Measurements from ENCODE around the gene RAB11A.

RAB11A gene

DNA sequence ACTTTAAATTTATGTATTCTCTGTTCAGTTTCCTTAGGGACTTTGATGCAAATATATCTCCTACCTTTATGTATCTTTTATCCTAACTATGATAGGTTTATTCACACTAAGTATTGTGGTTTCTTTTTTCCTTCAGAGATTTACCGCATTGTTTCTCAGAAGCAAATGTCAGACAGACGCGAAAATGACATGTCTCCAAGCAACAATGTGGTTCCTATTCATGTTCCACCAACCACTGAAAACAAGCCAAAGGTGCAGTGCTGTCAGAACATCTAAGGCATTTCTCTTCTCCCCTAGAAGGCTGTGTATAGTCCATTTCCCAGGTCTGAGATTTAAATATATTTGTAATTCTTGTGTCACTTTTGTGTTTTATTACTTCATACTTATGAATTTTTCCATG, 18.3 kb downstream of the RAB11A start:
- DNase-seq = no peak

DNA sequence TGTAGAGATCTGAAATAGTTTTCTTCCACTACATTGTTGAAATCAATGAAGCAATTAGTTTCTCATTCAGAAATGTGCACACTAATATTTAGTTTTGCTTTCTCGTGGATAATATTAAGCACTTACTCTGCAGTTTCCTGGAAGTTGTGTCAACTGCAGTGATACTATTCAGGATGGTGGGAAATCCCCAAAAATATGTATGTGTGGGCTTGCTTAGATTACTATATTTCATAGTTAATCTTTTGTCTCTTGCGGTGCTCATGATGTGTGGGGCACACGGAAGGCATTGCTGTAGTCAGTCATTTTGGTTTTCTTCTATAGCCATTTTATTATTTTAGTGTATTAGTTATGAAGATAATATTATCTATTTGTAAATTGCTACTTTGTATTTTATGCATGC, 19.7 kb downstream of the RAB11A start:
- no peak for DNase-seq

DNA sequence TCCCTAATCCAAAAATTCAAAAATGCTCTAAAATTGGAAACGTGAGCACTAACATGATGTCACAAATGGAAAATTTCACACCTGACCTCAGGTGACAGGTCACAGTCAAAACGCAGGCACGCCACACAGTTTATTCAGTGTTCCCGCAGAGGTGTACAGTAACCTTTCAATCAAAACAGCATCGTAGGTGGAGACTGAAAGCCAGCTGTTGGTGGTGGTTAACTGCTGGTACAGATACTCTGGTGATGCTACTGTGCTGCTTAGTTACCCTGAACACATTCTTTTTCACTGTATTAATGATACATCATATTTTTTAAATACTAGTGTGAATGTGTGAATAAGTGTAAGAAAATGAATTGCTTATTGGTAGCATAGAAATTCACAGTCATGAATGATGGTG, 23.8 kb downstream of the RAB11A start:
- DNase-seq = no peak

DNA sequence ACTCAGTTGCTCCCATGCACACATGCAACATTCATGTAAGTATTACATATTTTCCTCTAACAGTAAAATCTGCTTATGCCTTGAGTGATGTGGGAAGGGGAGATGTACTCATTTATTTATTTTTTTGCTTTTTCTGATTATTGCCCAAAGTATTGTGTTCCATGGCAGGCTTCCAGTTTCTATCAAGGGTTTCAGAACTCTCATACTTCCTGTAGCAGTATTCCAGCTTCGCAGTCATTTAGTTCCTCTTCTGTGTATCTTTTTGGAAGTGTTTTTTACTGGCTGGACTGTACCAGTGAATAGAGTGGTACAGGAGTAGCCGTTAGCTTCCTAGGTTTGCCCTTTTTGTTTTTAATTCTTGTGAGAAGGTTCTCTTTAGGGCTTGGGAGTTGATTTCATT, 26.9 kb downstream of the RAB11A start:
- no peak for DNase-seq

DNA sequence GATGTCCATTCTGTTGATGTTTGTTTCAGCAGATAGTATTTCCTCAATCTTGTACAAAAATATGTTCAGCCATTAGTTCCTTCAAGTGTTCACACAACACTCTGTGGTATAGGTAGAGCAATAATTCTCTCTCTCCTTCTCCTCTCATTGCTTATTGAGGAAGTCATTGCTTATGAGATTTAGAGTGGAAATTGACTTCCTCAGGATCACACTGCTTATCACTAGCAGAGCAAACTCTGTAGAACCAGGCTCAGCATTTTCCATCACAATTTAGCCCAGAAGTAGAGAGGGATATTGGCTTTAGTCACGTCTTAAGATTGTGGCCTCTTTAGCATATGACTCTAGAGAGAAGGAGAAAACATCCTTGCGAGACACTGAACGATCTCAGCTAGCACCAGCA, 31.2 kb downstream of the RAB11A start:
- no peak for DNase-seq

DNA sequence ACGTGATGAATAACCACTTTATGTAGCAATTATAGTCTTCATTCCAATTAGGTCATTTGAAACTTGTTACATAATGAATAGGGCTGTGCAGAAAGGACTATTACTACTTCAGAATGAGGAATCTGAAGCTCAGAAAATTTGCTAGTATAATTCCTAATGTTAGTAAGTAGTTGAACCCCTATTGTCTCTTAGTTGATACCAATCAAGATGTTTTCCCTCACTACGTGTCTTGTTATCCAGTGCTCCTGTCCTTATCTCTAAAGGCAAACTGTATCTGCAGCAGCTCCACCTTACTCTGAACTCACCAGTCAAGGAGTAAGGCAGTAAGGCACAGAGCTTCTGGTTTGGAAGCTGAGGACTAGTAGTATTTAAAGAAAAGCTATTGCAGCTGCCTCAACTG, 32.0 kb downstream of the RAB11A start:
- DNase-seq = no peak

DNA sequence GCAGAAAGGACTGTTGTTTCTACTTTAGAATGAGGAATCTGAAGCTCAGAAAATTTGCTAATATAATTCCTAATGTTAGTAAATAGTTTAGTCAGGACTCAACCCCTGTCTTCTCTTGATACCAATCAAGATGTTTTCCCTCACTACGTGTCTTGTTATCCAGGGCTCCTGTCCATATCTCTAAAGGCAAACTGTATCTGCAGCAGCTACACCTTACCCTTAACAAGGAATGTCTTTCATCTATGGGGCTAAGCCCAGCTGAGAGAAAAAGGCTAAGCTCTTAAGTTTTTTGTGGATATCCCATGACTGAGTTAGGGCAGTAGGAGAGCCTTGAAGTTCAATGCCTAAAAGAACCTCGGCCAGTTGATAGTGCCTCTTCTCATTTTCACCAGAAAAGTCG, 32.5 kb downstream of the RAB11A start:
- no peak for DNase-seq

DNA sequence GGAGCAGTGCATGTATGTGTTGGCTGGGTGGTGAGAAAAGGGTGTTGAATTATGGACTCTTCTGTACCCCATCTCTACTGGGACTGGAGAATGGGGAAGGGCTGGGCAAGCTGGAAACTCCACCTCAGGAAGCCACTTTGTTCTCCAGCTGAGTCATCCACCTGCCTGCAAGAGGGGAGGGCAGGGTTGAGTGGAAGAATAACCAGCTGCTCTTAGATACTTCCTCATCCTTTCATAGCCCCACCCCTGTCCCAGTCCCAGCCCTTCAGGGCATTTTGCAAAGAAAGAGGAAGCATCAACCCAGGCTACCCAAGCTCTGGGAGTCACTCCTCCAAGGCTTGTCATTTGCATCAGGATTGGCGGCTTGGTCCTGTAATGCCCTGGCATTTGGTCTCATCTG, 33.1 kb downstream of the RAB11A start:
- DNase-seq = peak; percentile 88

DNA sequence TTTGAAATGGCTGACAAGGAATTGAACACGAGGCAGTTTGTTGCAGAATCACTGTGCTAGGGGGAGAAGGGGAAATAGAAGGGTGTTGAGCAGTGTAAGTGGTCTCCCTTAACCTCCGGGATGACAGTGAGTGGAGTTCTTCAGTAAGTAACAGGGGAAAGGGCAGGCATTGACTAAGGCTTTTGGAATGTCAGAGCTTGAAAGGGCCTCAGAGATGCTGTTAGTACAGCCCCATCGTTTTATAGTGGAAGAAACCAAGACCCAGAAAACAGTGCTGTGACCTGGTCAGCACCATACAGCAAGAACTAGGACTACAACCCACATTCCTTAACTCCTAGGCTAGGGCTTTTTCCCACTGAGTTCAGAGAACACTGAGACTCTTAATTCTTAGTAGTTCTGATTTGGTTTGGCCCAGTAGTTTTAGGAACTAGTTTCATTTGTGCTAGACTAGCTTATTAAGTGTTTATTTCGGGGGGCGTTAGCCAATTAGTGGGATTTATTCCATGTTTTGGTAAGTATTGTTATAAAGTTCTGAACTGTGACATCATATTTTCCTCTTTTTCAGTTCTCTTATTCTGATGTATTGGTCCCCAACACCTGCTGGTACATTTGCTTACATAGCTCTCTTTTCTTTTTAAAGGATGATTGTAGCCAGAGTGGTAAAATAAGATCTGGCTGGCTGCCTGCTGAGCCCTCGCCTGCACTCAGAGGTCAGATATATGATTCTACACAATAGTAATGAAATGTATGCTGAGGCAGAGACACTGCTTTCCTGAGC, 34.2 kb downstream of the RAB11A start:
- no peak for DNase-seq

DNA sequence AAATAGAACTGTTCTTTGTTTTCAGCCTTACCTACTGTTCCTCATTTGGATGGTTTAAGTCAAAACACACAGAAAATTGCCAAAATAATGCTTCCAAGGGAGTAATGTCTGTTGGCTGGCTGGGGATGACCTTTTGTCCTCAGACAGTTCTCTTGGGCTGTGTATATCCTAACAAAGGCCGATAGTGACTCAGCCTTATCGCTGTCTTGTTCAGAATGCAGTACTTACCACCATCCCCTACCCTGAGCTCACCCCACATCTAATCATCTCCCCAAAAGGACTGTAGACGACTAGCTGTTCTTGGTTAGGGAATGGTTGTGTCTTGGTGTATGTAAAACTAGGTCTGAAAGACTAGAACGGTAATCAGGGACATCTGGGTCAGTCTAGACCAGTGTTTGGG, 35.0 kb downstream of the RAB11A start:
- DNase-seq = no peak

DNA sequence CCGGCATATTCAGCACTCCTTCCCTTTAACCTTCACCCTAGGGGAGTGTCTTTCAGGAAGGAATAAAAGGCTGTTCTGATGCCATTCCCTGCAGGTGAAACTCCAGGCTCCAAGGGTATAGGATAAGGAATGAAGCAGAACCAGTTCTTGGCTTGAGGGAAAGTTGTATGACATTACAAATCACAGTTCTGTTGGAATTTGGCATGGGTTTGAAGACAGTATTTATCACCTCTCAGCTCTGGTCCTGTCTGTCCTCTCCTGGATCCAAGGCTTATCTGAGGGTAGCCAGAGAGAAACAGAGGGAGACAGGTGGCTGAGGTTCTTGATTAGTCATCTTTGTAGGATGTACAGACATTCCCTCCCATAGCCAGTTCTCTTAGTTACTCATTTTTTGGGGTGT, 37.1 kb downstream of the RAB11A start:
- no peak for DNase-seq

DNA sequence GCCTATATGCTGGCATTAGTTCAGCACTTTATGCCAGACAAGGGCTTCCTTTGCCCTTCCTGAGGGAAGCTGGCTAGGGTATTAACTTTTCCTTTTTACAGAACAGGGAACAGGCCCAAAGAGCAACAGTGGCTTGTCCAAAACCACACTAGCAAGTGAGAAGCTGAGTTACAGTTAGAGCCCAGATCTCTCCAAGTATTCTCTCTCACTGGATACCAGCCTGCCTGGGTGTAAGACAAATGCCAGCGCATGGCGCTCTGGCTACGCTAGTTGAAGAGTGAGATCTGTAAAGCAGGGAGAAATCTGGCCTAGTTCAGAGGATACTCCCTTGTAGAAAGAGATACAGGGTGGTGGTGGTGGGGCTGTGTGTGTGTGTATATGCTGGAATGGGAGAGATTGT, 38.4 kb downstream of the RAB11A start:
- no peak for DNase-seq

DNA sequence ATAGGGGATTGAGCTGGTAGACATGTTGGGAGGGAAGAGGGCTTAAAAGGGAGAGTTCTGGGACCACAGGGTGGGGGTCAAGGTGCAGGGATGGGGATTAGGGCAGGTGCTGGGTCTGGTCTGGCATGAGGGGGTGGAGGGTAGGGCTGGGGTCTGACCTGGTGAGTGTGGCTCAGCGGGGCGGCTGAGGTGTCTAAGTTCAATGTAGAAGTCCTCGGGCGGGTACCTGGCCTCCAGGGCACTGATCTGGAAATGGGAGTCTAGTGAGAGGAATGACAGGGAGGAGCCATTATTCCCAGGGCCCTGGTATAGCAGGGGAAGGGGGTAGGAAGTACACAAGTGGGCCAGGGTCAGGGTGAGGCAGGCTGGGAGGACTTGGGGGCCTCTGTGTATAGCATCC, 39.6 kb downstream of the RAB11A start:
- no peak for DNase-seq

DNA sequence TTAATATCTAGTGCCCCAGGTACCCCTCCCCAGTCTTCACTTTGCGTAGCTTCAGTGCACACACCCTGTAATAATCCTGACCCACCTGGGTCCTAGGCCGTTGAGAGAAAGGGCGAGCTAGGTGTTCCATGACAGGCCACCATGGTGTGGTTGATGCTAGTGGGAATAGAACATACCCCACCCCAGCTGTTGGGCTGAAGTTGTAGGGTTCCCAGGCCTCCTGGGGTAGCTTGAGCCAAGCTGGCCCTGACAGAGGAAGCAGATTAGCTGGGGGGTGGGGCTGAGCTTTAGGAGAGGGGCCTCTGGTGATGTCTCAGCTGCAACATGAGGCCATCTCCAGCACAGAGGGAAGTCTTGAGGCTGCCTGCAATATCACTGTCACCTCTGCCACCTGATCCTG, 40.5 kb downstream of the RAB11A start:
- DNase-seq = no peak

DNA sequence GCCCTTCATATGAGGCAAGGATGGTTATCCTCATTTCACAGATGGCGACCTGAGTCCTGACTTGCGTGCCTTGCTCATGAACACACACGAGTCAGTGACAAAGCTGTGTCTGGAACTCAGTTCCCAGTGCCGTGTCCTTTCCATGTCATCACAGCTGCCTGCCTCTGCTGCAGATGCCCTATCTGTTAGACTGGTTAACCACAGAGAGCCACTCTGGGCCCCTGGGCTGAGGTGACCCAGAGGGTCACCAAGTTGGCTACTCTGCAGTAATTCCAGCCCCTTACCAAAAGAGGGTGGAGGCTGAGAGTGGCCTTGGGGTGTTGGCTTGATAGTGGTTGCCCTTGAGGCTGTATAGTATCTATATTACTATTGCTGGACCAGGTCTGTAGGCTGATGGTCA, 41.0 kb downstream of the RAB11A start:
- DNase-seq = no peak

DNA sequence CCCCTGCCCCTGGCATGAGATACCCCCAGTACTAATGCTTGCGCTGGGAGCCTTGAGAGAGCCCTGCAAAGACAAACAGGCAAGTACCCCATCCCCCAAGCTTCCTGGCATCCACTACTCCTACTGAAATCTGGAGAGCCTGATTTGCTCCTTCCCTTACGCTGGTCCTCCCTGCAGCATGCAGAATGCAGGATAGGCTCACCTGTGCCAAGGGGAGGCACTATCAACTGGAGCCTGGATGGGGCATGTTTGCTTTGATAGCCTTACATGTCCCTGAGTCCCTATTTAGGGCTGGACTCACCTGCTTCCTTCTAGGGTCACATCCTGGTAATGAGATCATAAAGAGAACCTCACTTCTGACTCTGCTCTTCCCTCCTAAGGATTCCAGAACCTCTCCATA, 42.9 kb downstream of the RAB11A start:
- DNase-seq = no peak

DNA sequence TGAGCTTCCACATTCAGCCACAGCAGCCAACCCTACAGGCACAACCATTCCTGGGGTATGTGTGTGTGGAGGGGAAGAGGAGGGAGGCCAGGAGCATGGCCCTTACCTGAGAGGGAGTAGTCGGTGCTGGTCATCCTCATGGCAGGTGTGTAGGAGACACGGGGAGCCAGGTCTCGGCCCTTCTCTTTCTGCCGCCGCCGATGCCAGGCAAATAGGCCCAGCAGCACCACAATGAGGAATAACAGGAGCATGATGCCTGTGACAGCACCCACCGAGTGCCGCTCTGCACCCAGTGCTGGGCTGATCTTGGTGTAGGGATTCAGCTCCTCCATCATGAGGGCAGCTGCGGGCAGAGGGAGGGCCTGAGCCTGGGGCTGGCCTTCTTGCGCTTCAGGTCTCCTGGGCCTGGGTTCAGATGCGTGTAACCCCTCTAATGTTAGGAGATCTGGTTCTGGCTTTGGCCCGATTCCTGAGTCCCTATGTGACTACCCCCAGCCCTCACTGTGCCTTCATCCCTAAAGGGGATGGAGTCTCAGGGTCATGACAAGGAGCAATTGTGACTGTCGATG, 44.4 kb downstream of the RAB11A start:
- DNase-seq = no peak

DNA sequence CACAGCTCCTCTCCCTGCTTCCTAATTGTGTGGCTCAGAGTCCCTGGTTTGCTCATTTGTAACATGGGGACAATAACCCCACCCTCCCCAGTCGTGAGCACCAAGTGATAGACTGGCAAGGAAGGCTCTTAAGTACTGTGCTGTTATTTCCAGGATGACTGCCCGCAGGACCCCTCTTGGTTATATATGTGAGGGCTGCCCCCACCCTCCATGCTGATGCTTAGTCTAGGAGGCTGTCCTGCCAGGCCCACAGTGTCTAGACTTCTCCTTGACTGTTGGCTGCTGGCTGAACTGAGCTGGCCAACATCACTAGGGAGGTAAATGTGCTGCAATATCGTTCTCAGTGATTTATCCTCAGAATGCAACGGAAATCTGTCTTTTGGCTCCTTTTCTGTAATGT, 45.1 kb downstream of the RAB11A start:
- no peak for DNase-seq

DNA sequence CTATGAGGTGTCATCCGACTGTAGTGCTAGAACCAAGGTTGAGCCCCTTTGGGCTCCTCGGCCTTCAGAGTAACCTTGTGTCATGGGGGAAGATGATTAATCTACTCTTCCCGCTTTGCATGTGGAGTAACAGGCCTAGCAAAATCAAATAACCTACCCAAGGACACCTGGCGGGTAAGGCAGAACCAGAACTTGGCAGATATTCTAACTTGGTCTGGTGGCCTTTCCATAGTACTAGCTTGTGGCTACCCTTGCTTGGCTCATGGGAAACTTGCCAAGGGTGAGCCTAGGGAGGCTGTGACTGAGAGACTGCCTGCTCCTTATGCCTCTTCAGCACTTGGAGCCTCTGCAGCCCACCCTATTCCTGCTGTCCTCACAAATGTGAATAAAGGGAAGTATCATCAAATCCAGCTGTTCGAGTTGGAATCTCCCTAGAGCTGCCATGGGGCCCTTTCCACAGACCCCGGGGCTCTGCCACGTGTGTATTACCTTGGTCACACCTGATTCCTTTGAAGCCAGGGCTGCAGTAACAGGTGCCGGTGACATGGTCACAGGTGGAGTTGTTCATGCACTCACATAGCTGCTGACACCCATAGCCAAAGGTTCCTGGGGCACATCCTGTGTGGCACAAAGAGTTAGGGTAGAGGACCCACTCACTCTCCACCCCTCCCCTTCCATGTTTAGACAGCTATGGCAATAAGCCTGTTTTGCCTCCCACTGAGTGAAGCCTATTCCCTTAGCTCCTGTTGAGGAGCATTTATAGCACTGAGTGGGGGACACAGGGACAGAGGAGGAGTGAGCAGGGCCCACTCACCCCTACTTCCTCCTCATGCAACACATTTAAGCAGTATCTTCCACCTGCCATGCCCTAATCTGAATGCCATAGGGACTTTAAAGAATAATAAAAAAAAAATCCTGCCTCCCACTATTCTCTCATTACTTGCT, 46.0 kb downstream of the RAB11A start:
- DNase-seq = peak; percentile 52

DNA sequence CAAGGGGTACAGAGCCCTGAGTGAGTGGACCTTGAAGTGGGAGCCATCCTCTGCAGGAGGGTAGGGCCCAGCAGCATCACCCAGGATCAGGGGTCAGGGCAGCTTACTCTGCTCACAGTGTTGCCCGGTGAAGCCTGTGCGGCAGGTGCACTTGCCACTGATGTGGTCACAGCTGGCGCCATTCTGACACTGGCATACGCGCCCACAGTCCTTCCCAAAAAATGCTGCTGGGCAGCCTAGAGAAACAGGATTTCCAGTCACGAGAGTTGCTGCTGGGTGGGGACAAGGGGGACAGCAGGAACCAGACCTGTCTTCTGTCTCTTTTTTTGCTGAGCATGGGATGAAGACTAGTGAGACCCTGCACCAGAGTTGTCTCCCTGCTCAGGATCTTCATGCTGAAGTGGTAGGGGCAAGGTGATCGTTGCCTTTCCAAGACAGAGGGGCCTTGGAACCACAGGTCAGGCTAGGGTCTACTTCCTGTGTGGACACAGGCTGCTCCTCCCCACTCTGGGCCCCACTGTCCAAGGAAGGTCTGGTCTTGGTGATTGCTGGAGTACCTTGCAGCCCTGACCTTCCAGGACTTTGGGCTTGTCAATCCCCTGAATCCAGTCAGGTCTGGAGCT, 46.9 kb downstream of the RAB11A start:
- no peak for DNase-seq

DNA sequence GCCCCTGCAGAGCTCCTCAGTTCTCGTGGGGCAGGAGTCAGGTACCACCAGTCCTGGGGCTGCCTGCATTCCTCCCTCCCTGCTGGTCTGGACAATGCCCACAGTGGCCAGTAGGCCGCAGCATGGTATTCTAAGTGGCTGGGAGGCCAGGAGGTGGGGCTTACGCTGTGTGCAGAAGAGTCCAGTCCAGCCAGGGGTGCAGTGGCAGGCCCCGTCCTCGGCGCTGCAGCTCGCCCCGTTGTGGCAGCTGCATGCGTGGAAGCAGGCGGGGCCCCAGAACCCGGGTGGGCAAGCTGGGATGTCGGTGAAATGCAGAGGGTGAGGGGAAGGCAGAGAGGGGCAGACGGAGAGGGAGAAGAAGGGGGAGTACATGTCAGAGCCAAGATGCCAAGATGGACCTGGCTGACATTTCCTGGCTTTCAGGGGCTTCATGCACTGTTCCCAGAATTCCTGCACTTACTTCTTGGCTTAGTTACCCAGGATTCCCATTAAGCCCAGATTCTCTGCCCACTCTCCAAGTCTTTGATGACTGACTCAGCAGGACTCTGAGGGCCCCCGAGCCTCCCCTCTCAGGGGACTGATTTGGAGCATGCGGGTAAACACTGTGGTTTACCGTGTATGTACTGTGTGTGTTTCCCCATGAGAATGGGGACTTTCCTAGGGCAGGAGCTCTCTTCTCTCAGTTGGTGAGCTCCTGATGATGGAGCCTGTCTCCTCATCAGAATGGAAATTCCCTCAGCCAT, 47.5 kb downstream of the RAB11A start:
- peak; percentile 73 for DNase-seq

DNA sequence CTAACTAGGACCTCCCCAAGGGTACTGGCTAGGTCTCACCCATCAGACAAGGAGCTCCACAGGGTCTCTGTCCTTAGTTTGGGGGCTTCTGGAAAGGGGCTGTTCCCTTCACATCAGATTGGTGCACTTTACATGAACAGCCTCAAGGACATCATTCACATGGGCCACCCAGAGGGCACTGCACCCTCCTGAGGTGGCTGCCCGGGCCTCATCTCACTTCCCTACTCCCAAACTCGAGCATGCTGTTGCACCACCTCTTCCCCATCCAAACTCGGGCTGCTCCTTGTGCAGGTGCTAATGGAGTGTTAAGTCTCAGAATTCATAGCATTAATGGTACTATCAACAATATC, 48.1 kb downstream of the RAB11A start:
- DNase-seq = no peak

DNA sequence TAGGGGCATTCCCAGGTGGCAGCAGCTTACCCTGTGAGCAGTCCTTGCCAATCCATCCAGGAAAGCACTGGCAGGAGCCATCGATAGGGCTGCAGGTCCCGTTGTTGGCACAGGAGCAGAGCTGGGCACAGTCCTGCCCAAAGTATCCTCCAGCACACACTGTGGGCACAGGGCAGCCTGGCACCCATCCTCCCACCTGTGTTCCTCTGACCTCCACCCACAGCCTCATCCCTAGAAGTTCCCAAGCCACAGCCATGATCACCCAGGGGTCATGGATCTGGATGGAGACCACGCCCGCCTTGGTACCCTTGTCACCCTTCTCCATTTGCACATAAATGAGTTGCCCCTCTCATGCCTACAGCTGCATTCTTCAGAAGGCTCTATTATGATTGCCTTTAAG, 48.6 kb downstream of the RAB11A start:
- DNase-seq = no peak
